Measurements from ENCODE around the gene AGTR2. TPM values are rescaled to one million over a fixed set of nuclear protein-coding genes. Genes with fewer than 3 reads are reported as not detected.

The AGTR2 gene
- total RNA-seq, 1 experiment from 2014 or later = 0.05 TPM

DNA sequence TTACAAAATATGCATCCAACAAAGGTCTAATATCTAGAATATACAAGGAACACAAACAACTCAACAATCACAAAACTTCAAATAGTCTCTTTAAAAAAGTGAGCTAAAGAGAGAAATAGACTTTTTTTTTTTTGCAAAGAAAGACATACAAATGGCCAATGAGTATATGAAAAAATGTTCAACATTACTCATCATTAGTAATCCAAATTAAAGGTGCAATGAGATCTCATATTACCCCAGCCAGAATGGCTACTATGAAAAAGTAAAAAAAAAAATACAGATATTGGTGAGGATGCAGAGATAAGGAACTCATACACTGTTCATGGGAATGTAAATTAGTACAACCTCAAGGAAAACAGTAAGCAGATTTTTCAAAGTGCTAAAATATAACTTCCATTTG, 24.1 kb downstream of the AGTR2 start:
- intact Hi-C loops (cut with micrococcal nuclease; ENCODE audit: unreplicated experiment) = no loop called here
- ChIA-PET POLR2A (no interaction called here), CTCF (no interaction called here)
- no peak overlapping the region for H3K27ac ChIP-seq (ENCODE audit: low read length)
- H3K36me3 ChIP-seq (ENCODE audit: control insufficient read depth, insufficient read depth, low read length) = no peaks in the 10 kb centered on the region
- BruUV-seq (replicated peaks) = no TSS peak
- no peaks in the 10 kb centered on the region for H3K27me3 ChIP-seq (ENCODE audit: control insufficient read depth, insufficient read depth, low read length)
- H3K9me3 ChIP-seq (ENCODE audit: control insufficient read depth, insufficient read depth, low read depth, low read length) = no peaks in the 10 kb centered on the region
- no peak overlapping the region for H3K4me3 ChIP-seq (ENCODE audit: low read depth in 2 of 2, low read length in 2 of 2)
- ATAC-seq (no peak), DNase-seq (ENCODE audit: low read depth, low spot score) (no peak)
- TF ChIP-seq TCF7L2 (IDR thresholded peaks at IDR 0.05; ENCODE audit: low read depth, low read length) = no peak
- TF ChIP-seq, protein P1, sequence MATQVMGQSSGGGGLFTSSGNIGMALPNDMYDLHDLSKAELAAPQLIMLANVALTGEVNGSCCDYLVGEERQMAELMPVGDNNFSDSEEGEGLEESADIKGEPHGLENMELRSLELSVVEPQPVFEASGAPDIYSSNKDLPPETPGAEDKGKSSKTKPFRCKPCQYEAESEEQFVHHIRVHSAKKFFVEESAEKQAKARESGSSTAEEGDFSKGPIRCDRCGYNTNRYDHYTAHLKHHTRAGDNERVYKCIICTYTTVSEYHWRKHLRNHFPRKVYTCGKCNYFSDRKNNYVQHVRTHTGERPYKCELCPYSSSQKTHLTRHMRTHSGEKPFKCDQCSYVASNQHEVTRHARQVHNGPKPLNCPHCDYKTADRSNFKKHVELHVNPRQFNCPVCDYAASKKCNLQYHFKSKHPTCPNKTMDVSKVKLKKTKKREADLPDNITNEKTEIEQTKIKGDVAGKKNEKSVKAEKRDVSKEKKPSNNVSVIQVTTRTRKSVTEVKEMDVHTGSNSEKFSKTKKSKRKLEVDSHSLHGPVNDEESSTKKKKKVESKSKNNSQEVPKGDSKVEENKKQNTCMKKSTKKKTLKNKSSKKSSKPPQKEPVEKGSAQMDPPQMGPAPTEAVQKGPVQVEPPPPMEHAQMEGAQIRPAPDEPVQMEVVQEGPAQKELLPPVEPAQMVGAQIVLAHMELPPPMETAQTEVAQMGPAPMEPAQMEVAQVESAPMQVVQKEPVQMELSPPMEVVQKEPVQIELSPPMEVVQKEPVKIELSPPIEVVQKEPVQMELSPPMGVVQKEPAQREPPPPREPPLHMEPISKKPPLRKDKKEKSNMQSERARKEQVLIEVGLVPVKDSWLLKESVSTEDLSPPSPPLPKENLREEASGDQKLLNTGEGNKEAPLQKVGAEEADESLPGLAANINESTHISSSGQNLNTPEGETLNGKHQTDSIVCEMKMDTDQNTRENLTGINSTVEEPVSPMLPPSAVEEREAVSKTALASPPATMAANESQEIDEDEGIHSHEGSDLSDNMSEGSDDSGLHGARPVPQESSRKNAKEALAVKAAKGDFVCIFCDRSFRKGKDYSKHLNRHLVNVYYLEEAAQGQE (IDR thresholded peaks at IDR 0.05; ENCODE audit: insufficient read depth in 1 of 2, low read depth in 2 of 2, low read length in 1 of 2) = no peak
- TF ChIP-seq, protein P2, sequence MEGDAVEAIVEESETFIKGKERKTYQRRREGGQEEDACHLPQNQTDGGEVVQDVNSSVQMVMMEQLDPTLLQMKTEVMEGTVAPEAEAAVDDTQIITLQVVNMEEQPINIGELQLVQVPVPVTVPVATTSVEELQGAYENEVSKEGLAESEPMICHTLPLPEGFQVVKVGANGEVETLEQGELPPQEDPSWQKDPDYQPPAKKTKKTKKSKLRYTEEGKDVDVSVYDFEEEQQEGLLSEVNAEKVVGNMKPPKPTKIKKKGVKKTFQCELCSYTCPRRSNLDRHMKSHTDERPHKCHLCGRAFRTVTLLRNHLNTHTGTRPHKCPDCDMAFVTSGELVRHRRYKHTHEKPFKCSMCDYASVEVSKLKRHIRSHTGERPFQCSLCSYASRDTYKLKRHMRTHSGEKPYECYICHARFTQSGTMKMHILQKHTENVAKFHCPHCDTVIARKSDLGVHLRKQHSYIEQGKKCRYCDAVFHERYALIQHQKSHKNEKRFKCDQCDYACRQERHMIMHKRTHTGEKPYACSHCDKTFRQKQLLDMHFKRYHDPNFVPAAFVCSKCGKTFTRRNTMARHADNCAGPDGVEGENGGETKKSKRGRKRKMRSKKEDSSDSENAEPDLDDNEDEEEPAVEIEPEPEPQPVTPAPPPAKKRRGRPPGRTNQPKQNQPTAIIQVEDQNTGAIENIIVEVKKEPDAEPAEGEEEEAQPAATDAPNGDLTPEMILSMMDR (IDR thresholded peaks at IDR 0.05) = no peak
- no peak for TF ChIP-seq POLR2AphosphoS5 (IDR thresholded peaks at IDR 0.05; ENCODE audit: low read depth, low read length)
- no peak for TF ChIP-seq SIN3A (IDR thresholded peaks at IDR 0.05; ENCODE audit: borderline replicate concordance, insufficient read depth, low read depth, low read length)
- H3K4me1 ChIP-seq (ENCODE audit: control insufficient read depth, insufficient read depth, low read length) = no peaks in the 10 kb centered on the region
- in situ Hi-C loops (cut with HindIII; ENCODE audit: low pct_unique_long_range_greater_than_20kb, low sequenced_read_pairs) = no loop called here

DNA sequence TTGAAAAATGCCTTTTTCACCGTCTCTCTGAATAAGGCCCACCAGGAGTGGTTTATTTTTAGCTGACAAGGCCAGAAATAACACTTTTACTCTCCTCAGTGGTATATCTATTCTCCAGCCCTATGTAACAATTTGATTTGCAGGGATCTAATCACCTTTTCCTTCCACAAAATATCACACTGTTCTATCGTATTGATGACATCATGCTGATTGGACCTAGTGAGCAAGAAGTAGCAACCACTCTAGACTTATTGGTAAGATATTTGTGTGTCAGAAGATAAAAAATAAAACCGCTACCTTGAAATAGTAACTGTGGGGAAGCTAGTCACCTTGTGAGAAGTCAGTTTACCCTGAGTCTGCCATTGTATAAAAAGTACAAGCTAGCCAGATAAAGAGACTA, 27.7 kb downstream of the AGTR2 start:
- in situ Hi-C loops (cut with HindIII; ENCODE audit: low pct_unique_long_range_greater_than_20kb, low sequenced_read_pairs) = no loop called here
- intact Hi-C loops (cut with micrococcal nuclease; ENCODE audit: unreplicated experiment) = no loop called here
- ChIA-PET CTCF (no interaction called here), POLR2A (no interaction called here)
- no peak overlapping the region for H3K4me3 ChIP-seq (ENCODE audit: low read depth in 2 of 2, low read length in 2 of 2)
- TF ChIP-seq, protein P2 (IDR thresholded peaks at IDR 0.05) = no peak
- no peak overlapping the region for H3K27ac ChIP-seq (ENCODE audit: low read length)
- H3K9me3 ChIP-seq (ENCODE audit: control insufficient read depth, insufficient read depth, low read depth, low read length) = no peaks in the 10 kb centered on the region
- ATAC-seq (no peak), DNase-seq (ENCODE audit: low read depth, low spot score) (no peak)
- BruUV-seq (replicated peaks) = no TSS peak
- H3K27me3 ChIP-seq (ENCODE audit: control insufficient read depth, insufficient read depth, low read length) = no peaks in the 10 kb centered on the region
- no peaks in the 10 kb centered on the region for H3K36me3 ChIP-seq (ENCODE audit: control insufficient read depth, insufficient read depth, low read length)
- H3K4me1 ChIP-seq (ENCODE audit: control insufficient read depth, insufficient read depth, low read length) = no peaks in the 10 kb centered on the region

DNA sequence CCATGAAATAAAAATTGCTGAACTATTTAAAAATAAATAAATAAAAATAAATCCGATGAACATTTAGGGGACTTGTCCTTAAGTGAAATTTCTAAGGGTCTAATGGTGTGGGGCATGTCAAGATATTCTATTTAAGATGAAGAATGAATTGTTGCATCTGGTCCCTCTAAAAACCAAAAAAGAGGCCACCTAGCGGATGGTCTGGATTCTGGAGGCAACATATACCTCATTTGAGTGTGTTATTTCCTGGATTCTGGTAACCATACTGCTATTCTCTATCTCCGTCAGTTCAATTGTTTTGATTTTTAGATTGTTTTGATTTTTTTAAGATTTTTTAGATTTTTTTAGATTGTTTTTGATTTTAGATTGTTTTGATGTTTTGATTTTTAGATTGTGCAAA, 28.3 kb downstream of the AGTR2 start:
- POLR2A ChIA-PET = no interaction called here
- intact Hi-C loops (cut with micrococcal nuclease; ENCODE audit: unreplicated experiment) = no loop called here

More for the DNA sequence above, 28.3 kb downstream of the AGTR2 start:
- Histone ChIP-seq H3K9me3 (ENCODE audit: control insufficient read depth, insufficient read depth, low read depth, low read length) (no peaks in the 10 kb centered on the region), H3K27ac (ENCODE audit: low read length) (no peak overlapping the region), H3K4me3 (ENCODE audit: low read depth in 2 of 2, low read length in 2 of 2) (no peak overlapping the region), H3K36me3 (ENCODE audit: control insufficient read depth, insufficient read depth, low read length) (no peaks in the 10 kb centered on the region), H3K4me1 (ENCODE audit: control insufficient read depth, insufficient read depth, low read length) (no peaks in the 10 kb centered on the region), H3K27me3 (ENCODE audit: control insufficient read depth, insufficient read depth, low read length) (no peaks in the 10 kb centered on the region)
- BruUV-seq (replicated peaks) = no TSS peak
- CTCF ChIA-PET = no interaction called here
- no peak for ATAC-seq
- no peak for TF ChIP-seq TCF7L2 (IDR thresholded peaks at IDR 0.05; ENCODE audit: low read depth, low read length)
- TF ChIP-seq, protein P2 (IDR thresholded peaks at IDR 0.05) = peak; percentile 14; the same call in 1 of the 2 replicates
- in situ Hi-C loops (cut with HindIII; ENCODE audit: low pct_unique_long_range_greater_than_20kb, low sequenced_read_pairs) = no loop called here
- DNase-seq (ENCODE audit: low read depth, low spot score) = no peak
